ENCODE data around the gene FLRT3. TPM values are rescaled to one million over a fixed set of nuclear protein-coding genes. Genes with fewer than 3 reads are reported as not detected.

FLRT3 gene
- total RNA-seq, 4 donors from 2014 or later = 0.58 to 3.0 (median 1.8) TPM

DNA sequence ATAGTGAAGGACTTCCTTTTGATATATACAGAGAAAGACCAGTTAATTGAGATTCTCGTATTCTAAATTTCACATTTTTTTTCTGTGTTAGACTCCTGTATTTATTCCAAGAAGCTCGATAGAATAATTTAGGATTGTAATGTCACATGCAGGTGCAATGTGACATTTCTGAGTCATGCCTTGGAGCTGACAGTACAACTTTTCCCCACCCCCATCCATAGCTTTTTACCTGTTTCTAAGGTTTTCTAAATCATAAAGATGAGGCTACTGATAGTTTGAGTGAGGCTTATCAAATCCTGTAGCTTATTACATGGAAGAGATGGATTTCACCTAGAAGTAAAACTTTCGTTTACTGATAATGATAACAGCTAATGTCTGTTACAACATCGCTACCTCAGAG is 37.6 kb downstream of the FLRT3 start:
- TF ChIP-seq CTCF (IDR thresholded peaks at IDR 0.05 in 4 of 5, conservative IDR thresholded peaks at IDR 0.05 in 1 of 5) (no peak), POLR2A (IDR thresholded peaks at IDR 0.05) (no peak)
- H3K4me3 ChIP-seq = no peak overlapping the region
- in situ Hi-C loops (cut with MboI; ENCODE audit: low sequenced_read_pairs in 4 of 4) = no loop called here
- no peak overlapping the region for H3K27ac ChIP-seq
- no peak for DNase-seq
- H3K4me1 ChIP-seq = peaks cover 0 to 4% of the 10 kb centered on the region in 2 donors
- intact Hi-C loops (cut with DNase I; ENCODE audit: low total_unique reads) = no loop called here
- no peaks in the 10 kb centered on the region for H3K36me3 ChIP-seq
- H3K9me3 ChIP-seq = no peaks in the 10 kb centered on the region
- no peak for ATAC-seq
- H3K27me3 ChIP-seq = no peaks in the 10 kb centered on the region

DNA sequence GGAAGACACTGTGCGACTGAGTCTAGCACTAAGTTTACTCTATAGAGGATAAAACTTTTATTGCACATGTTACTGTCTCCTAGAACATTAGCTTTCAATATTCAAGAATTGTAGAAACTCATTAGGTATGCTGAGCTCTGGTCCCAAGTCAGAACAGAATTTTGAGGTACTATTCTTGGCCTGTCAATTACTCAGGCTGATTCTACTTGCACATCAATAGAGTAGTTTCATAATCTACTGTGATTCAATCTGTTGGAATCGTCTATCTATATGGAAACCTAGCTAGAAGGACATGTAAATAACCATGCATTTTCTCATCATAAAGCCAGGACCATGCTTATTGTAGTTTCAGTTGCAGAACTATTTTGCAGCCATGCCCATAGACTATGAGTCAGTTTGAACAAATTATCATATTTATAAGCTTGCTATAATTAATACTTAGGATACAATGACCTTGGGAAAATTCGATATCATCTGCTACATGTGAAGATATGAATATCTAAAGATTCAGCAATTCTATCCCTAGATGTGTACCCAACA is 41.6 kb downstream of the FLRT3 start:
- Histone ChIP-seq H3K36me3 (no peaks in the 10 kb centered on the region), H3K27me3 (no peaks in the 10 kb centered on the region), H3K4me3 (no peak overlapping the region), H3K9me3 (no peaks in the 10 kb centered on the region), H3K27ac (no peak overlapping the region), H3K4me1 (peaks cover 0 to 4% of the 10 kb centered on the region in 2 donors)
- in situ Hi-C loops (cut with MboI; ENCODE audit: low sequenced_read_pairs in 4 of 4) = no loop called here
- intact Hi-C loops (cut with DNase I; ENCODE audit: low total_unique reads) = no loop called here
- ATAC-seq (no peak), DNase-seq (no peak)
- no peak for TF ChIP-seq CTCF (IDR thresholded peaks at IDR 0.05 in 4 of 5, conservative IDR thresholded peaks at IDR 0.05 in 1 of 5)
- TF ChIP-seq POLR2A (IDR thresholded peaks at IDR 0.05) = no peak

DNA sequence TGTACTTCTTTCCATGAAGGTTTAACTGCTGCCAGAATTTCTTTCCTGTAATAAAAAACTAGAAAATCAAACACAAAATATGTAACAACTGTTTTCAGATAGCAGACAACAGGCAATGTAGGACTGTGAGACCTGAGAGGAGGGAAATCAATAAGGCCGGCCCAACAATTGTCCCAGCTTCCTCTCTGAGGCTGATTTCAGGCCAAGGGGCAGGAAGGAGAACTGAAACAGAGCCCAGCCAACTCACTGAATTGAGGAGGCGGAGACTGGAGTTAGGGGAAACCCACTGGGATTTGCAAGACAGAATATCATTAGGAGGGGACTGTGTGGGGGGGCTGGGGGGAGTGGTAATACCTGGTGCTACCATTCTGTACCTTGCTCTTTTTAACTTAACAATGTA is 42.2 kb downstream of the FLRT3 start:
- intact Hi-C loops (cut with DNase I; ENCODE audit: low total_unique reads) = no loop called here

DNA sequence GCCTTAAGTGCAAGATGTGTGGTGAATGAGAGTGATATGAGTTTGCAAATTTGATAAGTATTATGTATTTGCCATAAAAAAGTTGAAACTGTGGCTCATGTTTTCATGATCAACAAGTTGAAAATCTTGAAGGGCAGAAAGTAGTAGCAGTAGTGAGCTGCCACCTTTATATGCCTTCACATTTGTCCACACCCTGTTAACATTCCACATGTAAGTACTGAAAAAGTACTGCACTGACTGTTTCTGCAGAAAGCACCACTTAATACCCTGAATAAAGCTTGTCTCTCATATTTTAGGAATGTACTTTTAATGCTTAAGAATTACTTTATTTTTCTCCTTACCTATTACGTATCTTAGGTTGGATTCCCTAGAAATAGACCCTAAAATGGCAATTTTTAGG is 45.9 kb downstream of the FLRT3 start:
- no peak for DNase-seq
- Histone ChIP-seq H3K9me3 (no peaks in the 10 kb centered on the region), H3K4me3 (no peak overlapping the region), H3K27ac (no peak overlapping the region), H3K4me1 (peaks cover 0 to 4% of the 10 kb centered on the region in 2 donors), H3K36me3 (no peaks in the 10 kb centered on the region), H3K27me3 (no peaks in the 10 kb centered on the region)
- intact Hi-C loops (cut with DNase I; ENCODE audit: low total_unique reads) (no loop called here), in situ Hi-C loops (cut with MboI; ENCODE audit: low sequenced_read_pairs in 4 of 4) (no loop called here)
- ATAC-seq = no peak
- TF ChIP-seq POLR2A (IDR thresholded peaks at IDR 0.05) = no peak
- TF ChIP-seq CTCF (IDR thresholded peaks at IDR 0.05 in 4 of 5, conservative IDR thresholded peaks at IDR 0.05 in 1 of 5) = no peak

More for the DNA sequence above, 42.2 kb downstream of the FLRT3 start:
- H3K4me3 ChIP-seq = no peak overlapping the region
- no peaks in the 10 kb centered on the region for H3K27me3 ChIP-seq
- H3K9me3 ChIP-seq = no peaks in the 10 kb centered on the region
- no peak overlapping the region for H3K27ac ChIP-seq
- TF ChIP-seq CTCF (IDR thresholded peaks at IDR 0.05 in 4 of 5, conservative IDR thresholded peaks at IDR 0.05 in 1 of 5) = no peak
- TF ChIP-seq POLR2A (IDR thresholded peaks at IDR 0.05) = no peak
- no peak for DNase-seq
- H3K36me3 ChIP-seq = no peaks in the 10 kb centered on the region
- H3K4me1 ChIP-seq = peaks cover 0 to 4% of the 10 kb centered on the region in 2 donors
- in situ Hi-C loops (cut with MboI; ENCODE audit: low sequenced_read_pairs in 4 of 4) = no loop called here
- ATAC-seq = no peak

Measured in gastrocnemius medialis (tissue), 4 donors.